Heart left ventricle (tissue), 13 donors: ENCODE data around the gene EXOC8.

Source experiments
- CTCF ChIP-seq, 12 donors: fragments of 200-600 bp; sonication (generic) in 4 of 12; IDR thresholded peaks; one replicate each; pipeline versions ENCODE4 v1.5.0 to v1.8.0; 2018 to 2022; ENCODE audit warnings: antibody characterized with exemption in 12 of 12, mild to moderate bottlenecking in 5 of 12
- POLR2A ChIP-seq, 2 donors: fragments of 450-650 bp; IDR thresholded peaks; one replicate each; pipeline ENCODE4 v1.6.1; 2017; ENCODE audit warnings: antibody characterized with exemption in 2 of 2, mild to moderate bottlenecking in 2 of 2, moderate library complexity in 2 of 2
- donor health status: ischemic (EF 13 %, LVEDD 7.1; RV severe dilation, severe dysfunction).
- donor health status: DM: no; HTN: yes; CAD: no.
- donor health status: DM: no; HTN: no; CAD: no.
- donor health status: ischemic (EF 25% LVEDD 6.9; RV normal size, moderate dysfunction).
- donor health status: ischemic (EF 25% LVEDD 5.7; RV mildly dilated, moderate dysfunction).
- donor health status: ischemic (EF 35%, LVEDD 5.7; RV mildly dilated, moderate dysfunction).
- donor health status: nonischemic (EF 11% LVEDD 7.7; RV severe dilation, severe dysfunction).
- donor health status: DM: yes; HTN: yes; CAD: no.
- donor health status: PGD.
- donor health status: ischemic (EF 29% LVEDD 5.4; RV normal size, mild dysfunction).
- donor health status: nonischemic (EF 23%, LVEDD 6.1; RV moderate dilation, normal function).

DNA sequence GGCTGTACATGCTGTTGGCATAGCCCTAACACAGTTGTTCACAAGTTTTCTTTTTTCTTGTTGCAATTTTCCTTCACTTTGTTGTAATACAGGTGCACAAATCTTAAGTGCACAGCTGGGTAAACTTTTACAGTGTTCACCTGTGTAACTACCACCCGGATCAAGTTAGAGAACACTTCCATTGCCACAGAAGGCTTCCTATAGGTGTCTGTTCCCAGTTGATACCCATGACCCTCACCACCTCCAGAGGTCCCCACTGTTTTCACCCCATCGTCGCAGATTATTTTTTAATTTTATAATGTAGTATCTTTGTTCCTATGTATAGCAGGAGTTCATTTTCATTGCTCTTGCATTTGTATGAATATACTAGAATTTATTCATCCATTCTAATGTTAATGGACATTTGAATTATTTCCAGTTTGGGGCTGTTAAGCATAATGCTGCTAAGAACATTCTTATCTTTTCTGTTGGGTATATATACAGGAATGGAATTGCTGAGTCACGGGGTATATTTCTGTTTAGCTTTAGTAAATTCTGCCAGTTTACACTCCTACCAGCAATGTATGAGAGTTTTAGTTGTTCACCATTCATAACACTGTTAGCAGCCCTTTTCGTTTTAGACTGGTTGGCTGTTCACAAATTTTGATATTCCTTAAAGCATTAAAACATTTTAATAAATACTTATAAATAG is 16.8 kb upstream of the EXOC8 start:
- TF ChIP-seq POLR2A (IDR thresholded peaks at IDR 0.05) (no peak), CTCF (IDR thresholded peaks at IDR 0.05) (no peak)
